Hepatocyte (in vitro differentiated cells): ENCODE measurements around the gene OXSR1. TPM values are rescaled to one million over a fixed set of nuclear protein-coding genes. Genes with fewer than 3 reads are reported as not detected.

Experiments used
- DNase-seq: peaks from one replicate; pipeline ENCODE4 v3.0.0-alpha.2; 2016; ENCODE audit warnings: low spot score
- H2AFZ ChIP-seq: fragments of 200-600 bp; sonication (generic); 2 replicates; pipeline ENCODE4 v1.6.0; 2016; ENCODE audit warnings: antibody characterized with exemption, mild to moderate bottlenecking
- H3K27ac ChIP-seq: fragments of 200-600 bp; sonication (generic); 2 replicates; pipeline ENCODE4 v1.5.1; 2016; ENCODE audit warnings: mild to moderate bottlenecking
- H3K27me3 ChIP-seq: fragments of 200-600 bp; sonication (generic); 2 replicates; pipeline ENCODE4 v1.6.1; 2016
- H3K36me3 ChIP-seq: fragments of 200-600 bp; sonication (generic); replicated peaks from 2 replicates; pipeline ENCODE4 v1.5.1; 2016; ENCODE audit warnings: low read depth; ENCODE audit not compliant: insufficient read depth
- H3K4me1 ChIP-seq: fragments of 200-600 bp; sonication (generic); 2 replicates; pipeline ENCODE4 v1.5.1; 2016; ENCODE audit warnings: mild to moderate bottlenecking, moderate library complexity; ENCODE audit not compliant: insufficient read depth
- H3K4me2 ChIP-seq: fragments of 200-600 bp; sonication (generic); 2 replicates; pipeline ENCODE4 v1.6.0; 2016
- H3K4me3 ChIP-seq: fragments of 200-600 bp; sonication (generic); 2 replicates; pipeline ENCODE4 v1.5.1; 2016; ENCODE audit warnings: mild to moderate bottlenecking
- H3K79me2 ChIP-seq: fragments of 200-600 bp; sonication (generic); 2 replicates; pipeline ENCODE4 v1.6.0; 2017; ENCODE audit warnings: mild to moderate bottlenecking
- H3K9me2 ChIP-seq: fragments of 200-600 bp; sonication (generic); replicated peaks from 2 replicates; pipeline ENCODE4 v1.6.0; 2017; ENCODE audit warnings: mild to moderate bottlenecking; ENCODE audit not compliant: insufficient read depth
- H3K9me3 ChIP-seq: fragments of 200-600 bp; sonication (generic); 2 replicates; pipeline ENCODE4 v1.5.1; 2016; ENCODE audit warnings: low read depth, mild to moderate bottlenecking
- H4K20me1 ChIP-seq: fragments of 200-600 bp; sonication (generic); 2 replicates; pipeline ENCODE4 v1.6.0; 2016; ENCODE audit warnings: mild to moderate bottlenecking; ENCODE audit not compliant: insufficient read depth, poor library complexity, severe bottlenecking
- EZH2 ChIP-seq: fragments of 200-600 bp; sonication (generic); IDR thresholded peaks from 2 replicates; pipeline ENCODE4 v1.6.1; 2016; ENCODE audit warnings: antibody characterized with exemption, mild to moderate bottlenecking, borderline replicate concordance
- EZH2phosphoT487 ChIP-seq: fragments of 200-600 bp; sonication (generic); IDR thresholded peaks from one replicate; pipeline ENCODE4 v1.6.1; 2018; ENCODE audit warnings: antibody characterized with exemption, mild to moderate bottlenecking, low read depth, moderate library complexity; ENCODE audit not compliant: unreplicated experiment, severe bottlenecking
- WGBS: methylation state at CpG from one replicate; pipeline ENCODE4 v1.1.6; 2016; ENCODE audit warnings: low lambda C conversion rate; ENCODE audit errors: missing lambda C conversion rate; 5-methylcytosine and 5-hydroxymethylcytosine counted together
- polyA plus RNA-seq: library from polyadenylated mRNA; unstranded; fragments of >200 nt; fragmentation: Nextera tagmentation; extraction: Ambion mirVana; gene quantifications from 2 replicates; pipeline ENCODE4 v1.2.1, GENCODE V29; 2016
- total RNA-seq: library from RNA; depleted of rRNA; stranded (reverse); fragments of >200 nt; gene quantifications from 2 replicates; pipeline ENCODE4 v1.2.3, GENCODE V29; 2014
- TF ChIP-seq, protein P1 (sequence below): fragments of 200-600 bp; sonication (generic); IDR thresholded peaks from 2 replicates; pipeline ENCODE4 v1.5.1; 2016; ENCODE audit warnings: antibody characterized with exemption, mild to moderate bottlenecking; ENCODE audit not compliant: poor library complexity

Gene OXSR1
- total and polyA plus RNA-seq, 2 experiments from 2014 or later, result 15.7 to 30.7 TPM

GRCh38 chr3:38260474-38260873 lies 95.1 kb downstream of the OXSR1 start:
- Histone ChIP-seq H3K79me2 (no peaks in the 10 kb centered on the region), H3K36me3 (no peaks in the 10 kb centered on the region), H2AFZ (no peak overlapping the region), H3K9me3 (no peaks in the 10 kb centered on the region), H3K9me2 (no peaks in the 10 kb centered on the region), H3K27me3 (no peaks in the 10 kb centered on the region), H3K27ac (no peak overlapping the region), H4K20me1 (no peaks in the 10 kb centered on the region), H3K4me1 (no peaks in the 10 kb centered on the region), H3K4me3 (no peak overlapping the region), H3K4me2 (no peak overlapping the region)
- TF ChIP-seq, protein P1, sequence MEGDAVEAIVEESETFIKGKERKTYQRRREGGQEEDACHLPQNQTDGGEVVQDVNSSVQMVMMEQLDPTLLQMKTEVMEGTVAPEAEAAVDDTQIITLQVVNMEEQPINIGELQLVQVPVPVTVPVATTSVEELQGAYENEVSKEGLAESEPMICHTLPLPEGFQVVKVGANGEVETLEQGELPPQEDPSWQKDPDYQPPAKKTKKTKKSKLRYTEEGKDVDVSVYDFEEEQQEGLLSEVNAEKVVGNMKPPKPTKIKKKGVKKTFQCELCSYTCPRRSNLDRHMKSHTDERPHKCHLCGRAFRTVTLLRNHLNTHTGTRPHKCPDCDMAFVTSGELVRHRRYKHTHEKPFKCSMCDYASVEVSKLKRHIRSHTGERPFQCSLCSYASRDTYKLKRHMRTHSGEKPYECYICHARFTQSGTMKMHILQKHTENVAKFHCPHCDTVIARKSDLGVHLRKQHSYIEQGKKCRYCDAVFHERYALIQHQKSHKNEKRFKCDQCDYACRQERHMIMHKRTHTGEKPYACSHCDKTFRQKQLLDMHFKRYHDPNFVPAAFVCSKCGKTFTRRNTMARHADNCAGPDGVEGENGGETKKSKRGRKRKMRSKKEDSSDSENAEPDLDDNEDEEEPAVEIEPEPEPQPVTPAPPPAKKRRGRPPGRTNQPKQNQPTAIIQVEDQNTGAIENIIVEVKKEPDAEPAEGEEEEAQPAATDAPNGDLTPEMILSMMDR, result no peak
- no peak for TF ChIP-seq EZH2
- TF ChIP-seq EZH2phosphoT487, result no peak
- WGBS, result 79% methylated on average over 2 of the region's 2 CpGs
- DNase-seq, result no peak

GRCh38 chr3:38264353-38264771 lies 99.0 kb downstream of the OXSR1 start:
- H3K9me3 ChIP-seq, result no peaks in the 10 kb centered on the region
- TF ChIP-seq EZH2, result no peak
- TF ChIP-seq, protein P1, result no peak
- no peak for TF ChIP-seq EZH2phosphoT487
- no peaks in the 10 kb centered on the region for H3K36me3 ChIP-seq
- no peak overlapping the region for H2AFZ ChIP-seq
- no peaks in the 10 kb centered on the region for H4K20me1 ChIP-seq
- WGBS, result 0% methylated on average over 1 of the region's 1 CpG
- no peaks in the 10 kb centered on the region for H3K4me1 ChIP-seq
- no peak for DNase-seq
- H3K79me2 ChIP-seq, result no peaks in the 10 kb centered on the region
- H3K27me3 ChIP-seq, result no peaks in the 10 kb centered on the region
- H3K4me3 ChIP-seq, result no peak overlapping the region
- no peaks in the 10 kb centered on the region for H3K9me2 ChIP-seq
- H3K4me2 ChIP-seq, result no peak overlapping the region
- H3K27ac ChIP-seq, result no peak overlapping the region

GRCh38 chr3:38264779-38265178 lies 99.4 kb downstream of the OXSR1 start:
- TF ChIP-seq EZH2, result no peak
- TF ChIP-seq, protein P1, result no peak
- no peak for TF ChIP-seq EZH2phosphoT487
- H3K27me3 ChIP-seq, result no peaks in the 10 kb centered on the region
- H3K4me1 ChIP-seq, result no peaks in the 10 kb centered on the region
- H3K36me3 ChIP-seq, result no peaks in the 10 kb centered on the region
- H3K4me2 ChIP-seq, result no peak overlapping the region
- no peaks in the 10 kb centered on the region for H3K79me2 ChIP-seq
- DNase-seq, result no peak
- no peak overlapping the region for H3K4me3 ChIP-seq
- H4K20me1 ChIP-seq, result no peaks in the 10 kb centered on the region
- H2AFZ ChIP-seq, result no peak overlapping the region
- H3K9me3 ChIP-seq, result no peaks in the 10 kb centered on the region
- no peak overlapping the region for H3K27ac ChIP-seq
- WGBS, result 65% methylated on average over 1 of the region's 1 CpG
- H3K9me2 ChIP-seq, result no peaks in the 10 kb centered on the region
